ENCODE results near the gene SAMD4B. TPM values are rescaled to one million over a fixed set of nuclear protein-coding genes. Genes with fewer than 3 reads are reported as not detected.

SAMD4B gene
- total RNA-seq, 2 experiments from 2014 or later, result 65.0 to 66.9 TPM

DNA sequence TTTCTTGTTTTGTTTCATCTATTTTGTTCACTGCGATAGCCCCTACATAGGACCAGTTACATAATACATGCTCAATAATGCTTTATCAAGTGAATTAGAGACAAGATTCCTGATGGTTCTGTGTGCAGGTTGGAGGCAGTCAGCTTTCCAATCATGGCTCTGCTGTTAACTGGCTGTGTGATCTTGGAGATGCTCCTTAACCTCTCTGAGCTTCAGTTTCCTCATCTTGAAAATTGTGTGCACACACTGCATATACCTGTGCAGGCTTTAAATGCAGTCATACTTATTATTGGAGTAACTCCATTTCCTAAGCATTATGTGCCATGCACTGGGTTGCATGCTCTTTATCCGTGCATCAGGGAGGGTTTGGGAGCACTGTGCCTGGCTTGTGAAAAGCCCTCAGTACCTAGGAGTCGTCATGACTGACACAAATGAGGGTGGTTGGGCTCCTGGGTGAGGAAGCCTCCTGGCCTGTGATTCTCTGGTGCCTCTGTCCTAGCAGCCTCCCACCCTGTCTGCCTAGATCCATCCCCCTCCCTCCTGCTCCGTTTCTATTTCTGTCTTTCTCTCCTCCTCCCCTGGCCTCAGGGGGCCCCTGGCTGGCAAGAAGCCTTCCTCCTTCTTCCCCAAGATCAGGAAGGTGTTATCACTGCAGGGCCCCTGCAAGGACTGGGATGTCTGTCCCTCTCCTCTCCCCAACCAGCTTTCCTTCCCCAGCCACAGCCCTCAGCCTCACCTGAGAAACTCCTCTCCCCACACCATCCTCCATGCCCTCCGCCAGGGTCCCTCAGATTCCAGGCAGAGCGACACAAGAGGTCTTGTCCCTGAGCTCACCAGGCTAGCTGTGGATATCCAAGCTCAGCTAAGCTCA, 37.3 kb upstream of the SAMD4B start:
- Histone ChIP-seq H3K27ac (ENCODE audit: low read depth in 1 of 2, low read length in 2 of 2) (no peak overlapping the region), H3K9me3 (ENCODE audit: control insufficient read depth in 1 of 2, insufficient read depth in 1 of 2, low read length in 2 of 2) (no peaks in the 10 kb centered on the region), H3K4me3 (ENCODE audit: low read length) (no peak overlapping the region), H3K27me3 (ENCODE audit: control insufficient read depth in 1 of 2, insufficient read depth in 2 of 2, low read length in 2 of 2) (no peaks in the 10 kb centered on the region), H3K4me1 (ENCODE audit: insufficient read depth, low read length) (peaks cover under 1% of the 10 kb centered on the region), H3K36me3 (ENCODE audit: insufficient read depth, low read length) (no peaks in the 10 kb centered on the region)
- Mint-ChIP-seq H3K4me3 (no peak overlapping the region), H3K27ac (no peak overlapping the region), H3K4me1 (ENCODE audit: low read depth) (no peaks in the 10 kb centered on the region), H3K27me3 (no peaks in the 10 kb centered on the region), H3K36me3 (ENCODE audit: low read depth) (peaks cover 20% of the 10 kb centered on the region), H3K9me3 (no peaks in the 10 kb centered on the region)
- intact Hi-C loops (cut with DNase I, micrococcal nuclease), result no loop called here
- POLR2A ChIA-PET, result no interaction called here
- ATAC-seq (ENCODE audit: poor library complexity) (no peak), DNase-seq (no peak)
- CTCF ChIA-PET, result no interaction called here
- no peak for TF ChIP-seq CTCF (IDR thresholded peaks at IDR 0.05)

DNA sequence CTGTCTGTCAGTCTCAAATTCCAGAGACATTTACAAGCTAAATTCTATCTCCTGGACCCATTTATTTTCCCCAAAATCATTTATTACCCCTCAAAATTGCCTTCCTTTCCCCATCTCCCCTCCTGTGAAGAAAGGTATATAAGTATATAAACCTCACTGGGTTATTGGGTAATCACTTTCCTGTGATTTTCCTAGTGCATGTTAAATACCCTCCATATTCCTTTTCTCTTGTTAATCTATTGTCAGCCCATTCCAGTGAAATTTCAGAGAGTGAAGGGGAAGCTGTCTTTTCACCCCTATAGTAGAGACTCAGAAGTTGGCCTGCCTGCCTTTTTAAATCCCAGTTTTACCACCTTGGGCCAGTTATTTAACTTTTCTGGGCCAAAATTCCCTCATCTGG, 36.1 kb upstream of the SAMD4B start:
- Mint-ChIP-seq H3K27ac (no peak overlapping the region), H3K27me3 (no peaks in the 10 kb centered on the region), H3K4me1 (ENCODE audit: low read depth) (no peaks in the 10 kb centered on the region), H3K9me3 (no peaks in the 10 kb centered on the region), H3K36me3 (ENCODE audit: low read depth) (peaks cover 31% of the 10 kb centered on the region), H3K4me3 (no peak overlapping the region)
- H3K4me1 ChIP-seq (ENCODE audit: insufficient read depth, low read length), result peaks cover 5% of the 10 kb centered on the region
- no peak for DNase-seq
- ChIA-PET POLR2A (no interaction called here), CTCF (no interaction called here)
- intact Hi-C loops (cut with DNase I, micrococcal nuclease), result no loop called here
- H3K9me3 ChIP-seq (ENCODE audit: control insufficient read depth in 1 of 2, insufficient read depth in 1 of 2, low read length in 2 of 2), result no peaks in the 10 kb centered on the region
- no peak for TF ChIP-seq CTCF (IDR thresholded peaks at IDR 0.05)
- H3K36me3 ChIP-seq (ENCODE audit: insufficient read depth, low read length), result no peaks in the 10 kb centered on the region
- H3K4me3 ChIP-seq (ENCODE audit: low read length), result no peak overlapping the region
- no peaks in the 10 kb centered on the region for H3K27me3 ChIP-seq (ENCODE audit: control insufficient read depth in 1 of 2, insufficient read depth in 2 of 2, low read length in 2 of 2)
- no peak for ATAC-seq (ENCODE audit: poor library complexity)
- H3K27ac ChIP-seq (ENCODE audit: low read depth in 1 of 2, low read length in 2 of 2), result no peak overlapping the region

- no peaks in the 10 kb centered on the region for H3K9me3 ChIP-seq (ENCODE audit: control insufficient read depth in 1 of 2, insufficient read depth in 1 of 2, low read length in 2 of 2)
- H3K4me1 ChIP-seq (ENCODE audit: insufficient read depth, low read length), result peaks cover 7% of the 10 kb centered on the region
- no peak overlapping the region for H3K4me3 Mint-ChIP-seq
- H3K27ac ChIP-seq (ENCODE audit: low read depth in 1 of 2, low read length in 2 of 2), result no peak overlapping the region
- ChIA-PET CTCF (no interaction called here), POLR2A (no interaction called here)
- no peaks in the 10 kb centered on the region for H3K4me1 Mint-ChIP-seq (ENCODE audit: low read depth)
- H3K27me3 Mint-ChIP-seq, result no peaks in the 10 kb centered on the region
- H3K36me3 Mint-ChIP-seq (ENCODE audit: low read depth), result peaks cover 42% of the 10 kb centered on the region
- H3K27me3 ChIP-seq (ENCODE audit: control insufficient read depth in 1 of 2, insufficient read depth in 2 of 2, low read length in 2 of 2), result no peaks in the 10 kb centered on the region
- no peaks in the 10 kb centered on the region for H3K9me3 Mint-ChIP-seq
- ATAC-seq (ENCODE audit: poor library complexity), result no peak
- DNase-seq, result no peak
- H3K4me3 ChIP-seq (ENCODE audit: low read length), result no peak overlapping the region
- intact Hi-C loops (cut with DNase I, micrococcal nuclease), result no loop called here
- peaks cover 7% of the 10 kb centered on the region for H3K36me3 ChIP-seq (ENCODE audit: insufficient read depth, low read length)
- no peak for TF ChIP-seq CTCF (IDR thresholded peaks at IDR 0.05)
- H3K27ac Mint-ChIP-seq, result no peak overlapping the region
Observed at GRCh38 chr19:39307046-39307821, 35.0 kb upstream of the SAMD4B start.
